Measurements from ENCODE around the gene NRL.

NRL gene

DNA sequence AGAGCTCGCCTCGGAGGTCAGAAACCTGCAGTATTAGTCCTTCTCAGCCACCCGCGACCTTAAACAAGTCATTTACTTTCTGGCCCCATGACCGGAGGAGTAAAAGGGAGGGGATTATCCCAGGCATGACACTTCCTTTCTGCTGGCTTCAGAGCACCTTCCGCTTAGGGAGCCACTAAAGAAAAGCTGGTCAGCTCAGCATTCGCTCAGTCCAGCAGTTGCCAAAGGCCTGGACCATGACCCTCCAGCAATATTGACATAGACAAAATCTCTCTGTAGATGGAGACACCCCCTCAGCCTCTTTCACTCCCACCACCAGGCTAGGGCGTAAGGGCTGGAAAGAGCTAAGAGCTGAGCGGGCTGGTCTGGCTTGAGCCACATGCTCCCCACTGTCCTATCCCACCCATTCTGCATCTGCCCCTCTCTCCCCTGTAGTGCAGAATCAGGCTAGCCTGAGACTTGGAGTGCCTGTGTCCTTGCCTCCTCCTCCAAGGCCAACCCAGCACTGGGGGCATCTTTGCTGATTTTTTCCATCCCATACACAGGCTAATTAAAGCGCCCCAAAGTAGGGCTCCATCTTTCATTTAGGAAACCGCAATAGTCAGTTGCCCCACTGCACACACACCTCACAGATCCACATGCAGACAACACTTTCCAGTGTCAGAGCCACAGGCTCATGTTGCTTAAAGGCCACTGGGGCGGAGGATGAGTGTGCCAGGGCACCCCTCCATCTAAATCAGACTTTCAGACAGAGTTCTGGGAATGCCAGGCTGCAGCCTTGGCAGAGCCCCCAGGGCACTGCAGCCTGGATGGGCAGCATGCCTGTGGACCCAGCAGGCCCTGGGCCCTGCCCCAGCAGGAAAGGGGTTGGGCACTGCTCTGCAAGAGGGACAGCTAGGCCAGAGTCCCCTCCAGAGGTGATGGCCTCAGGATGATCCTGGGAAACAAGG, 47.3 kb downstream of the NRL start:
- no peaks in the 10 kb centered on the region for H3K36me3 ChIP-seq (ENCODE audit: control insufficient read depth, insufficient read depth, low read length)
- H3K27me3 ChIP-seq (ENCODE audit: control insufficient read depth, insufficient read depth, low read length), result no peaks in the 10 kb centered on the region
- H3K4me1 ChIP-seq (ENCODE audit: control insufficient read depth, insufficient read depth, low read length), result no peaks in the 10 kb centered on the region
- H3K9ac ChIP-seq (ENCODE audit: low read length), result no peak overlapping the region
- no peak overlapping the region for H3K4me3 ChIP-seq (ENCODE audit: low read length)
- no peak overlapping the region for H3K27ac ChIP-seq (ENCODE audit: low read depth, low read length)

DNA sequence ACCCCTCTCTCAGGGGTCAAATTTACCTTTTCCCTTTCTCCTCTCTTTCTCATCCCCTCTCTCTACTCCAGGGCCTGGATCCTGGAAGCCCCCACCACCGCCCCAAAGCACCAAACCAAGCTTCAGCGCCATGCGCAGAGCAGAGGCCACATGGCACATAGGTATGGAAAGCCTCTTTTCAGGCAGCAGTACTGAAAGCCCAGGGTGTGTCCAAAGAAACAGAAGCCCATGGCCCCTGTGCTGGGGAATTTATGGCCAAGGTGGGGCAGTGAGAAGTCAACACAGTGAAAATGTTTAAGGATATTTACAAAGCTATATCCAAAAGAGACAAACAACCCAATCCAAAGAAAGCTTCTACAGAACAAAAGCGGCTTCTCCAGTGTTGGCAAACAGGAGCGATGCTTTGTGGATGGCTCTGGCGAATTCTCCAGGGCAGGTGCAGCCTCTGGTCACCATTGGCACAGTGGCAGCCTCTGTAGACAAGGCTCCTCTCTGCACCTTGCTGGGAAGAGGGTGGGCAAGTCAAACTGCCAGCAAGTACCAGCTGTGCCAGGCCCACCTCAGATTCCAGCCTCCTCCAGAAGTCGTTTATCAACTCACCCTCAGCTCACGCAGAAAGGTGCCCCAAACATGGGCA, 48.1 kb downstream of the NRL start:
- Histone ChIP-seq H3K9ac (ENCODE audit: low read length) (no peak overlapping the region), H3K4me3 (ENCODE audit: low read length) (no peak overlapping the region)

DNA sequence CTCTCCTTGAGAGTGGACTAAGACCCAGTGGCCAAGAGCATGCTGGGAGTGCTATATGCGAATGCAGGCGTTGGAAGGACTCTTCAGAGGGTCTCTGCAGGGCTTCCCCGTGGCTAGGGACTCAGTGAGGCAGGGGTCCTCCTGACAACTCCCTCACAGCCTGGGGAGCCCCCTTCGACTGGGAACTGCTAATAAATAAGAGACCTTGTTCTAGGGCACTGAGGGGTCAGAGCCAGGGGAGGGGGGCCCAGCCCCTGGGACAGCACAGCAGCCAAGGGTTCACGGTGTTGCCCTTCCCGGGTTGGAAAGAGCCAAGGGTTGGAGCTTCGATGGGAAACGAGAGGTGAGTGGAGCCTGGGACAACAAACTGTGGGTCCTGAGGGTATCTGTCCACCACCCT, 49.3 kb downstream of the NRL start:
- Histone ChIP-seq H3K4me3 (ENCODE audit: low read length) (no peak overlapping the region), H3K36me3 (ENCODE audit: control insufficient read depth, insufficient read depth, low read length) (no peaks in the 10 kb centered on the region), H3K4me1 (ENCODE audit: control insufficient read depth, insufficient read depth, low read length) (no peaks in the 10 kb centered on the region), H3K9ac (ENCODE audit: low read length) (no peak overlapping the region), H3K27me3 (ENCODE audit: control insufficient read depth, insufficient read depth, low read length) (no peaks in the 10 kb centered on the region), H3K27ac (ENCODE audit: low read depth, low read length) (no peak overlapping the region)

More for the DNA sequence above, 48.1 kb downstream of the NRL start:
- Histone ChIP-seq H3K4me1 (ENCODE audit: control insufficient read depth, insufficient read depth, low read length) (no peaks in the 10 kb centered on the region), H3K36me3 (ENCODE audit: control insufficient read depth, insufficient read depth, low read length) (no peaks in the 10 kb centered on the region), H3K27me3 (ENCODE audit: control insufficient read depth, insufficient read depth, low read length) (no peaks in the 10 kb centered on the region), H3K27ac (ENCODE audit: low read depth, low read length) (no peak overlapping the region)

DNA sequence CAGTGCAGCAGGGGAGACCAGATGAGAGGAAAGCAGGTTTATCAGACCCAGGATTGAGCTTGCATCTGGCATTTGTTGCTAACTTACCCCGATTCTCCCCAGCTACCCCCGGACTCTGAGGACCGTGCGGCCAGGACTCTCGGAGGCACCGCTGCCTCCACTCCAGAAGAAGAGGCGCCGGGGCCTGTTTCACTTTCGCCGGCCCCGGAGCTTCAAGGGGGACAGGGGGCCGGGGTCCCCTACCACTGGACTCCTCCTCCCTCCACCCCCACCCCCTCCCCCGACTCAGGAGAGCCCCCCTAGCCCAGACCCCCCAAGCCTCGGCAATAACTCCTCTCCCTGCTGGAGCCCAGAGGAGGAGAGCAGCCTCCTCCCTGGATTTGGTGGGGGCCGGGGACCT, 49.9 kb downstream of the NRL start:
- Histone ChIP-seq H3K27me3 (ENCODE audit: control insufficient read depth, insufficient read depth, low read length) (no peaks in the 10 kb centered on the region), H3K27ac (ENCODE audit: low read depth, low read length) (no peak overlapping the region), H3K4me3 (ENCODE audit: low read length) (no peak overlapping the region), H3K36me3 (ENCODE audit: control insufficient read depth, insufficient read depth, low read length) (no peaks in the 10 kb centered on the region), H3K9ac (ENCODE audit: low read length) (no peak overlapping the region), H3K4me1 (ENCODE audit: control insufficient read depth, insufficient read depth, low read length) (no peaks in the 10 kb centered on the region)

DNA sequence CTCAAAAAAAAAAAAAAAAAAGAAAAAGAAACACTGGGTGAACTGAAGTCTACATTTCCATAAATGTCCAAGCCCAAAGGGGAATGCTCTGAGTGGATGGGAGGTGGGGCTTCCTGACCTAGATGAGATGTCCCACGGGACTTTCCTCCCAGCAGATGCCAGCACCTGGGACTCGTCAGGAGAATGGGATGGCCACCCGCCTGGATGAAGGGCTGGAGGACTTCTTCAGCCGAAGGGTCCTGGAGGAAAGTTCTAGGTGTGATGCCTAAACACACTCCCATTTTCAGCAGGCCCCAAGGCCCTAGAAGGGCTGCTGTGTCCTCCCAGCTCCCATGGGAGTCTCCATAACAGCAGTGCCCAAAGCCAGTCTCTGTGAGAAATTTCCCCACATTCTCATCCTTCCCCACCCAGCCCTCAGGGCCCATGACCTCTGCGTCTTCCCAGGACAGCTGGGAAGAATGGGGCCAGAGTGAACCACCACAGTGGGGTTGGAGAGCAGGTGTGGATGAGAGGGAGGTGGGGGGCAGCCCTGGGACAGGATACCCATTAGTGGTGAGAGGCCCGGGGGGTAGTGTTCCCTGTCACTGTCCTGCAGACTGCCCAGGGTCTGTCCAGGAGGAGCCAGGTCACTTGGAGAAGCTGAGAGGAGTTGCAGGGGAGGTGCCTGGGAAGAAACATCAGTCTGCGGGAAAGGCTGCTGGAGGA, 50.5 kb downstream of the NRL start:
- Histone ChIP-seq H3K4me3 (ENCODE audit: low read length) (no peak overlapping the region), H3K36me3 (ENCODE audit: control insufficient read depth, insufficient read depth, low read length) (no peaks in the 10 kb centered on the region), H3K27me3 (ENCODE audit: control insufficient read depth, insufficient read depth, low read length) (no peaks in the 10 kb centered on the region), H3K4me1 (ENCODE audit: control insufficient read depth, insufficient read depth, low read length) (no peaks in the 10 kb centered on the region), H3K27ac (ENCODE audit: low read depth, low read length) (no peak overlapping the region), H3K9ac (ENCODE audit: low read length) (no peak overlapping the region)

DNA sequence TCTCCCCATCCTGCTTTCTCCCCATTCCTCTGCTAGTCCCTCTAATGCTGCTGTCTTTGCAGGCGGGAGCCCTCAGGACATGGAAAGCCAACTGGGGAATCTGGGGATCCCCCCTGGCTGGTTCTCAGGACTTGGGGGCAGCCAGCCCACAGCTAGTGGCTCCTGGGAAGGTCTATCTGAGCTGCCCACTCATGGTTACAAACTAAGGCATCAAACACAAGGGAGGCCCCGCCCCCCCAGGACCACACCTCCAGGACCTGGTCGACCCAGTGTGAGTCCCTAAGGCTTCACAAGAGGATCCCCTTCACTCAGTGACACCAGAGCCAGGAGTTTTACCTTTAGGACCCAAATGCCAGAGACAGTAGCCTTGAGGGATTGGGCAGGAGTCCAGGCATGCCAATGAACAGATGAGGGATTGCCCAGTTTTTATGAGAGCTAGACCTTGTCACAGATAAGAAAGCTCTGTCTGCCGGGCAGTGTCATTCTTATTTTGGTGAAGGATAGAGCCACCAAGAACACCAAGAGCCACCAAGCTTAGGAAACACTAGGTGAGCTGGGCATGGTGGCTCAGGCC, 51.4 kb downstream of the NRL start:
- Histone ChIP-seq H3K27me3 (ENCODE audit: control insufficient read depth, insufficient read depth, low read length) (no peaks in the 10 kb centered on the region), H3K4me3 (ENCODE audit: low read length) (no peak overlapping the region), H3K27ac (ENCODE audit: low read depth, low read length) (no peak overlapping the region), H3K36me3 (ENCODE audit: control insufficient read depth, insufficient read depth, low read length) (no peaks in the 10 kb centered on the region), H3K9ac (ENCODE audit: low read length) (no peak overlapping the region), H3K4me1 (ENCODE audit: control insufficient read depth, insufficient read depth, low read length) (no peaks in the 10 kb centered on the region)

DNA sequence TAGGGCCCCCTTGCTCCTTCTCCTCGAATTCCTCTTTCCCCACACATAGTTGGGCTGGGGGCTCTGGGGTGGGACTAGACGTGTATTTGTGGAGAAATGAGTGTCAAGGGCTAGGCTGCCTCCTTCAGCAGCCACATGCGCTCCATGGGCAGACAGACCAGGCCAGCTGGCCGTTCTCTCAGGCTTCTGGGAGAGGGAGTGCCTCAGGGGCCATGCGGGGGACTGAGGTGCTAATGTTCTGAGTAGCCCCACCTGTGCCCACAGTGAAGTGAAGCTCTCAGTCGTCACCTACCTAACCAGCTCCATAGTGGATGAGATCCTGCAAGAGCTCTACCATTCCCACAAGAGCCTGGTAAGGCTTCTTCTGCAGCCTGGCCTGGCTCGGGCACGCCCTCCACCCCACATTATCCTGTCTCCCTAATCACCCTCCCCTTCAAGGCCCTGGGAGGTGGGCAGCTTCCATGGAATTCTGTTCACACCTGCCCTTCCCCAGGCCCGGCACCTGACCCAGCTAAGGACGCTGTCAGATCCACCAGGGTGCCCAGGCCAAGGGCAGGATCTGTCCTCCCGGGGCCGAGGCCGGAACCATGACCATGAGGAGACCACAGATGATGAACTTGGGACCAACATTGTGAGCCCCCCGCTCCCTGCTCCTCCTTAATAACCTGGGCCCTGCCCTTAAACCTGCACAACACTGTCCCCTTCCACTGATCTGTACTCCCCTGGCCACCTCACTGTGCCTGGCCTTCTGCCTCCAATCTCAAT, 52.4 kb downstream of the NRL start:
- Histone ChIP-seq H3K27ac (ENCODE audit: low read depth, low read length) (no peak overlapping the region), H3K36me3 (ENCODE audit: control insufficient read depth, insufficient read depth, low read length) (no peaks in the 10 kb centered on the region), H3K4me3 (ENCODE audit: low read length) (no peak overlapping the region), H3K9ac (ENCODE audit: low read length) (no peak overlapping the region), H3K27me3 (ENCODE audit: control insufficient read depth, insufficient read depth, low read length) (no peaks in the 10 kb centered on the region), H3K4me1 (ENCODE audit: control insufficient read depth, insufficient read depth, low read length) (no peaks in the 10 kb centered on the region)

DNA sequence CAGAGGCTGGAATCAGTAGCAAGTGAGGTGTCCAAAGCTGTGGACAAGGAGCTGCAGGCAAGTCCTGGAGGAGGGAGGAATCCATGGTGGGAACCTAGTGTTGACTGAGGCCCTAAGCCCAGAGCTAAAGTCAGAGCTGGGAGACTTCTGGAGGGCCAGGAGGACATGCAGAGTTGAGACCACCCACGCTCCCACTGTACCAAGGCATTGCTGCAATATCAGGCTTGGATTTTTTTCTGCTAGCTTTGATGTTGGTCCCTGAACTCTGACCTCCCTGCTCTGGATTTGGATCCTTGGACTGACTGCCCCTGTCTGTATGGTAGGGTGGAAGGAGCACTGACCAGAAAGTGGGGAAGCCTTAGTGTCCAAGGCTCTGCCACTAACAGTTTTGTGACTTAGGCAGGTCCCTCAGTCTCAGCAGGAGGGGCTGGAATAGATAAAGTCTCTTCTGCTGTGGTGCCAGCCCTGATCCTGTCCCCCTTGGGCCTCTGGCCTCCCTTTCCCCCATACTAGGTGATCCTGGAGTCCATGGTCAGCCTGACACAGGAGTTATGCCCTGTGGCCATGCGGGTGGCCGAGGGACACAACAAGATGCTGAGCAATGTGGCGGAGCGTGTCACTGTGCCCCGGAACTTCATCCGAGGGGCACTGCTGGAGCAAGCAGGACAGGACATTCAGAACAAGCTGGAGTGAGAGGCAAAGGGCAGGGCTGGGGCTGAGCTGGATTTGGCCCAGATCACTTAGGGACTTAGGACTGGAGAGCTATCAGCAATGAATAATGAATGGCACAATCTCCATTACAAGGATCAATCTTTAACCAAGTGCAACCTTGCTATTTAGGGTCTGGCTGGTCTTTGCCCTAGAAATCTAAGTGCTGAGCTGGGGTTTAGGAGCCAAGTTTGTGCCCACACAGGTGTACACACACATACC, 53.5 kb downstream of the NRL start:
- Histone ChIP-seq H3K27me3 (ENCODE audit: control insufficient read depth, insufficient read depth, low read length) (no peaks in the 10 kb centered on the region), H3K4me1 (ENCODE audit: control insufficient read depth, insufficient read depth, low read length) (no peaks in the 10 kb centered on the region), H3K9ac (ENCODE audit: low read length) (no peak overlapping the region), H3K4me3 (ENCODE audit: low read length) (no peak overlapping the region), H3K36me3 (ENCODE audit: control insufficient read depth, insufficient read depth, low read length) (no peaks in the 10 kb centered on the region), H3K27ac (ENCODE audit: low read depth, low read length) (no peak overlapping the region)

DNA sequence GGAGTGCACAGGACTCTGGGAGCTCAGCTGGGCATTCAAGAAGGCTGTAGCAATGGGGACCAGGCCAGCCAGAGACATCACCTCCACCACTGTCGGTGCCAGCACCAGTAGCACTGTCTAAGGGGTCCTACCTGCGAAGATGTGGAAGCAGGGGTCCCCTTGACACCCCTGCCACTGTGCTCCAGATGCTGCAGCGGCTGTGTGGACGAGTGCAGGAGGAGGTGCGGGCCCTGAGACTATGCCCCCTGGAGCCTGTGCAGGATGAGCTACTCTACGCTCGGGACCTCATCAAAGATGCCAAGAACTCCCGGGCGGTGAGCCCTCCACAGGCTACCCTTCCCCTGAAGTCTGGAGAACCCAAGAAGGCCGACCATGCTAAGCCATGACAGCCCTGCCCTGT, 54.3 kb downstream of the NRL start:
- Histone ChIP-seq H3K4me3 (ENCODE audit: low read length) (no peak overlapping the region), H3K27me3 (ENCODE audit: control insufficient read depth, insufficient read depth, low read length) (no peaks in the 10 kb centered on the region), H3K9ac (ENCODE audit: low read length) (no peak overlapping the region), H3K27ac (ENCODE audit: low read depth, low read length) (no peak overlapping the region), H3K4me1 (ENCODE audit: control insufficient read depth, insufficient read depth, low read length) (no peaks in the 10 kb centered on the region), H3K36me3 (ENCODE audit: control insufficient read depth, insufficient read depth, low read length) (no peaks in the 10 kb centered on the region)

DNA sequence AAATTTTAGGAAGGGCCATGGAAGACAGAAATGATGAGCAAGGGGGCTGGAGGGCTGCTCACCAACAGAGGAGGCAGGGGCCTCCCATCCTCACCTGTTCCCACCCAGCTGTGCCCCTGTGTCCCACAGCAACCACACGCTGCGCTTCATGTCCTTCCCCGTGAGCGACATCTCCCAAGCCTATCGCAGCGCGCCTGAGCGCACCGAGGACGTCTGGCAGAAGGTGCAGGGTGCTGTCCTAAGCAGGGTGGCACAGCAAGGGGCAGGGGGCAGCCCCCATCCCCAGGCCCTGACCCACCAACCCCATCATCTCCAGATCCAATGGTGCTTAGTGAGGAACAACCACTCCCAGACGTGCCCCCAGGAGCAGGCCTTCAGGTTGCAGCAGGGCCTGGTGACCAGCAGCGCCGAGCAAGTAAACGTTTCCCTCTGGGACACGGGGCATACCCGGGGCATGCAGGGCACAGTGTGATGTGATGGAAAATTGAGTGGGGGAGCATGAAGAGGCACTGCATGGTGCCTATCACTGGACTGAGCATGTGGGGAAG, 54.8 kb downstream of the NRL start:
- no peak overlapping the region for H3K4me3 ChIP-seq (ENCODE audit: low read length)
- H3K4me1 ChIP-seq (ENCODE audit: control insufficient read depth, insufficient read depth, low read length), result no peaks in the 10 kb centered on the region
- no peaks in the 10 kb centered on the region for H3K36me3 ChIP-seq (ENCODE audit: control insufficient read depth, insufficient read depth, low read length)
- no peak overlapping the region for H3K27ac ChIP-seq (ENCODE audit: low read depth, low read length)
- H3K9ac ChIP-seq (ENCODE audit: low read length), result no peak overlapping the region
- no peaks in the 10 kb centered on the region for H3K27me3 ChIP-seq (ENCODE audit: control insufficient read depth, insufficient read depth, low read length)

DNA sequence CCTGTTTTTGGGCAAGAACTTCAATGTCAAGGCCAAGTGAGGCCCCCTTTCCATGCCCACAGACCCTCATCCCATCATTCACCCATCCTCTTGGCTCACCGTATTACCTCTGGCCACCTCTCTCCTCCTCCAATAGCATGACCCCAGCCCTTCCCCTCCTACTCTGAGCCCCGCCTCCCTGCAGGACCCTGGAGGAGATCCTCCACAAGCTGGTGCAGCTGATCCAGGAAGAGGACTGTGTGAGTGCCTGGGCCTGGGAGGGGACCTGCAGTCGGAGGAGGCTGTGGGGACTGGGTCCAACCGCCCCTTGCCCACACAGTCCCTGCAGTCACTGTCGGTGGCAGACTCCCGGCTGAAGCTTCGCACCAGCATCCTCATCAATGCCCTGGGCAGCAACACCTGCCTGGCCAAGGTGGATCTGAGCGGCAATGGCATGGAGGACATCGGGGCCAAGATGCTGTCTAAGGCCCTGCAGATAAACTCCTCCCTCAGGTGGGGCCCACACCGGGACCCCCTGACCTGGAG, 55.7 kb downstream of the NRL start:
- no peak overlapping the region for H3K9ac ChIP-seq (ENCODE audit: low read length)
- no peaks in the 10 kb centered on the region for H3K36me3 ChIP-seq (ENCODE audit: control insufficient read depth, insufficient read depth, low read length)
- H3K4me1 ChIP-seq (ENCODE audit: control insufficient read depth, insufficient read depth, low read length), result no peaks in the 10 kb centered on the region
- H3K4me3 ChIP-seq (ENCODE audit: low read length), result no peak overlapping the region
- H3K27ac ChIP-seq (ENCODE audit: low read depth, low read length), result no peak overlapping the region
- no peaks in the 10 kb centered on the region for H3K27me3 ChIP-seq (ENCODE audit: control insufficient read depth, insufficient read depth, low read length)
